HCT116 (cell line): ENCODE data around the gene ISCU. TPM values are rescaled to one million over a fixed set of nuclear protein-coding genes. Genes with fewer than 3 reads are reported as not detected.

Experiments used
- ATAC-seq: fragments of 200-7000 bp; cut with Tn5 transposase; 2 replicates; pipeline ENCODE4 v1.9.1; 2020; ENCODE audit warnings: mild to moderate bottlenecking, moderate library complexity
- BruUV-seq: library from RNA; stranded (reverse); fragments of 400-500 nt; replicated peaks from 2 replicates; lab custom pipeline; 2021; lab: Mats Ljungman, UMichigan
- CTCF ChIA-PET: fragments of 300-600 bp; sonication (Branson Sonifier 250); formaldehyde crosslinking; loops from one replicate; lab custom pipeline; 2021; ENCODE audit warnings: antibody characterized with exemption; lab: Charles Lee
- POLR2A ChIA-PET: fragments of 300-600, 350-600 bp; sonication (Branson Sonifier 250); formaldehyde crosslinking; loops from one replicate; lab custom pipeline; 2021; ENCODE audit warnings: antibody characterized with exemption; lab: Charles Lee
- RAD21 ChIA-PET, 2 experiments: fragments of 300-600 bp; sonication (Branson Sonifier 250); formaldehyde crosslinking; loops; one replicate each; lab custom pipeline; 2023; ENCODE audit warnings: low total read pairs in 2 of 2; ENCODE audit not compliant: uncharacterized antibody in 2 of 2, unreplicated experiment in 2 of 2, low non-redundant PET in 1 of 2; lab: Charles Lee
- DNase-seq: peaks from one replicate; pipeline ENCODE4 v3.0.0-alpha.2; 2010; ENCODE audit warnings: low read depth, low spot score
- H2AFZ ChIP-seq: fragments of 200-600 bp; shearing (Covaris generic), sonication (generic); 2 replicates; pipeline ENCODE4 v1.6.1; 2017; ENCODE audit warnings: low read depth, mixed run types, mixed read lengths, antibody characterized with exemption, low read length; ENCODE audit not compliant: poor library complexity, severe bottlenecking
- H3K27ac ChIP-seq: 2 replicates; pipeline ENCODE4 v1.5.1; 2012; ENCODE audit warnings: low read depth, low read length
- H3K27me3 ChIP-seq: fragments of 200-600 bp; sonication (generic); 2 replicates; pipeline ENCODE4 v1.6.1; 2016; ENCODE audit warnings: mixed run types, low read length, mixed read lengths; ENCODE audit not compliant: insufficient read depth
- H3K36me3 ChIP-seq, 2 experiments: fragments of 200-500 bp in 1 of 2; fragments of 200-600 bp in 1 of 2; sonication (Bioruptor generic) in 1 of 2; sonication (generic) in 1 of 2; 2 replicates each; pipeline versions ENCODE4 v1.5.1 to v1.6.1; 2014 to 2016; ENCODE audit warnings: low read length in 2 of 2, inconsistent platforms in 1 of 2, mixed read lengths in 1 of 2, mixed run types in 1 of 2; ENCODE audit not compliant: insufficient read depth in 2 of 2, control insufficient read depth in 1 of 2
- H3K4me1 ChIP-seq, 2 experiments: fragments of 200-600 bp in 1 of 2; sonication (generic) in 1 of 2; 2 replicates each; pipeline versions ENCODE4 v1.5.1 to v1.6.1; 2012 to 2017; ENCODE audit warnings: low read length in 2 of 2, inconsistent platforms in 1 of 2, mild to moderate bottlenecking in 1 of 2, mixed read lengths in 1 of 2, mixed run types in 1 of 2, moderate library complexity in 1 of 2; ENCODE audit not compliant: insufficient read depth in 2 of 2, control insufficient read depth in 1 of 2
- H3K4me2 ChIP-seq: fragments of 200-600 bp; sonication (generic); 2 replicates; pipeline ENCODE4 v1.6.1; 2017; ENCODE audit warnings: mixed run types, low read length, mixed read lengths
- H3K4me3 ChIP-seq, 2 experiments: fragments of 200-600 bp in 1 of 2; sonication (generic) in 1 of 2; replicated peaks in 1 of 2; 2 replicates each; pipeline ENCODE4 v1.5.1; 2011 to 2016; ENCODE audit warnings: low read length in 2 of 2, control low read depth in 1 of 2, low read depth in 1 of 2, mild to moderate bottlenecking in 1 of 2, mixed read lengths in 1 of 2, mixed run types in 1 of 2
- H3K79me2 ChIP-seq: fragments of 200-600 bp; sonication (generic); 2 replicates; pipeline ENCODE4 v1.6.1; 2017; ENCODE audit warnings: mild to moderate bottlenecking, mixed run types, low read length, moderate library complexity, mixed read lengths; ENCODE audit not compliant: insufficient read depth
- H3K9ac ChIP-seq: fragments of 200-600 bp; sonication (generic); 2 replicates; pipeline ENCODE4 v1.6.1; 2016; ENCODE audit warnings: low read length, mixed read lengths
- H3K9me2 ChIP-seq: fragments of 200-600 bp; sonication (generic), shearing (Covaris generic); 2 replicates; pipeline ENCODE4 v1.6.1; 2017; ENCODE audit warnings: mixed run types, mild to moderate bottlenecking, moderate library complexity; ENCODE audit not compliant: insufficient read depth
- H3K9me3 ChIP-seq, 2 experiments: fragments of 200-500 bp in 1 of 2; fragments of 200-600 bp in 1 of 2; sonication (Bioruptor generic) in 1 of 2; sonication (generic) in 1 of 2; 2 replicates each; pipeline ENCODE4 v1.6.1; 2014 to 2017; ENCODE audit warnings: low read length in 2 of 2, mixed read lengths in 2 of 2, inconsistent platforms in 1 of 2, low read depth in 1 of 2, mild to moderate bottlenecking in 1 of 2, mixed run types in 1 of 2, moderate library complexity in 1 of 2; ENCODE audit not compliant: control insufficient read depth in 1 of 2, insufficient read depth in 1 of 2
- H4K20me1 ChIP-seq: fragments of 200-600 bp; sonication (generic), shearing (Covaris generic); 2 replicates; pipeline ENCODE4 v1.6.1; 2017; ENCODE audit warnings: mixed run types, mild to moderate bottlenecking, moderate library complexity; ENCODE audit not compliant: insufficient read depth
- CBX3 ChIP-seq: IDR thresholded peaks from 2 replicates; pipeline ENCODE4 v1.6.1; 2012; ENCODE audit warnings: low read depth
- ELF1 ChIP-seq: IDR thresholded peaks from 2 replicates; pipeline ENCODE4 v1.6.1; 2012; ENCODE audit warnings: low read depth, borderline replicate concordance
- RAD21 ChIP-seq: IDR thresholded peaks from 2 replicates; pipeline ENCODE4 v1.6.1; 2012; ENCODE audit warnings: low read depth, mild to moderate bottlenecking
- SIN3A ChIP-seq: IDR thresholded peaks from 2 replicates; pipeline ENCODE4 v1.6.1; 2012; ENCODE audit warnings: low read depth
- SP1 ChIP-seq: IDR thresholded peaks from 2 replicates; pipeline ENCODE4 v1.6.1; 2012; ENCODE audit warnings: low read depth
- SRF ChIP-seq: IDR thresholded peaks from 2 replicates; pipeline ENCODE4 v1.6.1; 2012; ENCODE audit warnings: low read depth
- TCF7L2 ChIP-seq: IDR thresholded peaks from 2 replicates; pipeline ENCODE4 v1.7.0; 2011; ENCODE audit warnings: borderline replicate concordance, inconsistent platforms; ENCODE audit not compliant: insufficient read depth, insufficient read length; ENCODE audit errors: extremely low read depth
- ZFX ChIP-seq: fragments of 450-650 bp; IDR thresholded peaks from 2 replicates; pipeline ENCODE4 v1.6.1; 2017
- intact Hi-C: fragments of 100-400 bp; cut with micrococcal nuclease; formaldehyde crosslinking; loops from 2 replicates; pipeline ENCODE4 v1.10.0; 2022
- total RNA-seq: library from RNA; stranded (reverse); gene quantifications from one replicate; pipeline ENCODE4 v1.2.1, GENCODE V29; 2021; ENCODE audit not compliant: unreplicated experiment
- TF ChIP-seq, protein P1 (sequence below), 3 experiments: fragments of 200-600 bp in 1 of 3; sonication (generic) in 1 of 3; IDR thresholded peaks in 2 of 3; conservative IDR thresholded peaks in 1 of 3; 2 replicates each; pipeline ENCODE4 v1.5.1; 2012 to 2017; ENCODE audit warnings: low read depth in 2 of 3, low read length in 2 of 3, antibody characterized with exemption in 1 of 3, borderline replicate concordance in 1 of 3, control low read depth in 1 of 3, mild to moderate bottlenecking in 1 of 3, mixed read lengths in 1 of 3, mixed run types in 1 of 3, moderate library complexity in 1 of 3; ENCODE audit not compliant: insufficient read depth in 1 of 3

Gene ISCU
- total RNA-seq, 1 experiment from 2014 or later: 89.6 TPM

DNA sequence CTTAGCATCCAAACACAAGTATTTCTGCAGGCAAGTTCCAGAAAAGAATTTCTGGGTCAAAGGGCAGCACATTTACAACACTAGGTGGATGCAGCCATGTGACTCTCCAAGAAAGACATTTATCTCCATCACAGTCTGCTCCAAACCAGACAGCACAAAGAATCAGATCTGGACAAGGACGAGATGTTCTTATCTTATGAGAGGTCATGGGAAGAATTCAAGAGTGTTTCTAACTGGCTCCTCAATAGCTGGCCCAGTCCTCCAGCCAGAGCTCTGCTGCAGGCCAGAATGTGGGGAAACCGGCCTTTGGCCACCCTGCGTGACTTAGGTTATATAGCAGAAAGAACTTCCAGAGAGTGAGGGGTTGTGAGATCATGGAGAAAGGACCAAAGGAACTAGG, 18.1 kb downstream of the ISCU start:
- Histone ChIP-seq H3K27ac (no peak overlapping the region), H3K79me2 (no peaks in the 10 kb centered on the region), H3K4me1 (no peaks in the 10 kb centered on the region), H3K4me3 (no peak overlapping the region), H3K9me2 (no peaks in the 10 kb centered on the region), H3K36me3 (no peaks in the 10 kb centered on the region), H3K4me2 (no peak overlapping the region), H3K9me3 (no peaks in the 10 kb centered on the region), H3K9ac (no peak overlapping the region), H4K20me1 (no peaks in the 10 kb centered on the region), H2AFZ (no peak overlapping the region), H3K27me3 (no peaks in the 10 kb centered on the region)
- DNase-seq: no peak
- BruUV-seq: no TSS peak
- intact Hi-C loops: no loop called here
- no peak for ATAC-seq
- ChIA-PET CTCF (no interaction called here), RAD21 (no interaction called here), POLR2A (no interaction called here)
- TF ChIP-seq TCF7L2 (no peak), SIN3A (no peak), SRF (no peak), RAD21 (no peak), SP1 (no peak), ELF1 (no peak), CBX3 (no peak), ZFX (no peak)
- TF ChIP-seq, protein P1, sequence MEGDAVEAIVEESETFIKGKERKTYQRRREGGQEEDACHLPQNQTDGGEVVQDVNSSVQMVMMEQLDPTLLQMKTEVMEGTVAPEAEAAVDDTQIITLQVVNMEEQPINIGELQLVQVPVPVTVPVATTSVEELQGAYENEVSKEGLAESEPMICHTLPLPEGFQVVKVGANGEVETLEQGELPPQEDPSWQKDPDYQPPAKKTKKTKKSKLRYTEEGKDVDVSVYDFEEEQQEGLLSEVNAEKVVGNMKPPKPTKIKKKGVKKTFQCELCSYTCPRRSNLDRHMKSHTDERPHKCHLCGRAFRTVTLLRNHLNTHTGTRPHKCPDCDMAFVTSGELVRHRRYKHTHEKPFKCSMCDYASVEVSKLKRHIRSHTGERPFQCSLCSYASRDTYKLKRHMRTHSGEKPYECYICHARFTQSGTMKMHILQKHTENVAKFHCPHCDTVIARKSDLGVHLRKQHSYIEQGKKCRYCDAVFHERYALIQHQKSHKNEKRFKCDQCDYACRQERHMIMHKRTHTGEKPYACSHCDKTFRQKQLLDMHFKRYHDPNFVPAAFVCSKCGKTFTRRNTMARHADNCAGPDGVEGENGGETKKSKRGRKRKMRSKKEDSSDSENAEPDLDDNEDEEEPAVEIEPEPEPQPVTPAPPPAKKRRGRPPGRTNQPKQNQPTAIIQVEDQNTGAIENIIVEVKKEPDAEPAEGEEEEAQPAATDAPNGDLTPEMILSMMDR (IDR thresholded peaks at IDR 0.05 in 2 of 3, conservative IDR thresholded peaks at IDR 0.05 in 1 of 3; ENCODE audit: borderline replicate concordance in 1 of 3, insufficient read depth in 1 of 3, low read depth in 2 of 3, low read length in 2 of 3): no peak
